Transverse colon (tissue), 4 donors: ENCODE data around the gene SENP8. TPM values are rescaled to one million over a fixed set of nuclear protein-coding genes. Genes with fewer than 3 reads are reported as not detected.
A peak's percentile ranks its signal among the peaks of the same experiment; 100 is the strongest.

Experiments used
- DNase-seq: peaks from one replicate; pipeline ENCODE4 v3.0.0-alpha.2; 2019
- H3K27ac ChIP-seq, 4 donors: fragments of 200-600 bp; sonication (generic); 2 replicates each; pipeline ENCODE4 v1.5.1; 2016 to 2018; ENCODE audit warnings: inconsistent platforms in 4 of 4
- H3K27me3 ChIP-seq: fragments of 200-600 bp; sonication (generic); 2 replicates; pipeline ENCODE4 v1.5.1; 2017; ENCODE audit warnings: inconsistent platforms
- H3K36me3 ChIP-seq, 4 donors: fragments of 200-600 bp; sonication (generic); 2 replicates each; pipeline ENCODE4 v1.5.1; 2017 to 2019; ENCODE audit warnings: inconsistent platforms in 4 of 4
- H3K4me1 ChIP-seq, 4 donors: fragments of 200-600 bp; sonication (generic); 2 replicates each; pipeline ENCODE4 v1.5.1; 2017 to 2020; ENCODE audit warnings: inconsistent platforms in 4 of 4
- H3K4me3 ChIP-seq, 4 donors: fragments of 200-600 bp; sonication (generic); 1 replicate in 1 of 4; 2 replicates in 3 of 4; pipeline versions ENCODE4 v1.5.1 to v1.6.1; 2017 to 2019; ENCODE audit warnings: inconsistent platforms in 4 of 4
- H3K9me3 ChIP-seq, 2 donors: fragments of 200-600 bp; sonication (generic); 2 replicates each; pipeline ENCODE4 v1.5.1; 2017 to 2019; ENCODE audit warnings: inconsistent platforms in 2 of 2
- CTCF ChIP-seq, 5 experiments: fragments of 200-600 bp in 3 of 5; fragments of 450-650 bp in 2 of 5; sonication (generic) in 3 of 5; IDR thresholded peaks; 1 replicate in 2 of 5; 2 replicates in 3 of 5; pipeline ENCODE4 v1.5.1; 2016 to 2017; ENCODE audit warnings: antibody characterized with exemption in 5 of 5, inconsistent platforms in 3 of 5, mild to moderate bottlenecking in 2 of 5, moderate library complexity in 1 of 5
- EP300 ChIP-seq: sonication (generic); formaldehyde crosslinking; IDR thresholded peaks from one replicate; pipeline ENCODE4 v1.6.1; 2017; ENCODE audit warnings: antibody characterized with exemption, low read depth
- POLR2A ChIP-seq: fragments of 450-650 bp; IDR thresholded peaks from one replicate; pipeline ENCODE4 v1.6.1; 2016; ENCODE audit warnings: antibody characterized with exemption, mild to moderate bottlenecking, moderate library complexity
- POLR2AphosphoS5 ChIP-seq, 3 donors: sonication (generic); formaldehyde crosslinking; IDR thresholded peaks; one replicate each; pipeline ENCODE4 v1.6.1; 2016; ENCODE audit warnings: antibody characterized with exemption in 3 of 3
- WGBS, 2 donors: methylation state at CpG; one replicate each; pipeline ENCODE4 v1.1.5; 2018; ENCODE audit warnings: low coverage in 1 of 2; 5-methylcytosine and 5-hydroxymethylcytosine counted together
- in situ Hi-C, 4 donors: fragments of 200-750 bp; cut with MboI; loops; one replicate each; pipeline versions ENCODE4 v1.15.0 to v1.15.1; 2017; ENCODE audit warnings: low sequenced_read_pairs in 3 of 4, low pct_ligation_motif_present in 1 of 4, low pct_unique_long_range_greater_than_20kb in 1 of 4
- intact Hi-C: fragments of 100-400 bp; cut with DNase I; formaldehyde crosslinking; loops from one replicate; pipeline ENCODE4 v1.15.1; 2023; ENCODE audit warnings: low total_unique reads
- total RNA-seq, 4 donors: library from RNA; depleted of rRNA; stranded (reverse); fragments of >200 nt; gene quantifications; one replicate each; pipeline ENCODE4 v1.1.0, GENCODE V29; 2016

The SENP8 gene
- total RNA-seq, 4 donors from 2014 or later, result 2.3 to 3.8 (median 2.5) TPM

GRCh38 chr15:72127724-72128322 is 9.6 kb downstream of the SENP8 start:
- in situ Hi-C loops (no loop called here), intact Hi-C loops (no loop called here)
- Histone ChIP-seq H3K36me3 (no peaks in the 10 kb centered on the region), H3K27me3 (no peaks in the 10 kb centered on the region), H3K27ac (no peak overlapping the region), H3K4me1 (no peaks in the 10 kb centered on the region), H3K9me3 (no peaks in the 10 kb centered on the region), H3K4me3 (no peak overlapping the region)
- DNase-seq, result no peak
- TF ChIP-seq EP300 (no peak), POLR2A (no peak), POLR2AphosphoS5 (IDR thresholded peaks at IDR 0.05) (no peak), CTCF (IDR thresholded peaks at IDR 0.05) (no peak)
- WGBS, 2 donors, result 45 to 68% methylated on average over 2 of the region's 2 CpGs

DNA sequence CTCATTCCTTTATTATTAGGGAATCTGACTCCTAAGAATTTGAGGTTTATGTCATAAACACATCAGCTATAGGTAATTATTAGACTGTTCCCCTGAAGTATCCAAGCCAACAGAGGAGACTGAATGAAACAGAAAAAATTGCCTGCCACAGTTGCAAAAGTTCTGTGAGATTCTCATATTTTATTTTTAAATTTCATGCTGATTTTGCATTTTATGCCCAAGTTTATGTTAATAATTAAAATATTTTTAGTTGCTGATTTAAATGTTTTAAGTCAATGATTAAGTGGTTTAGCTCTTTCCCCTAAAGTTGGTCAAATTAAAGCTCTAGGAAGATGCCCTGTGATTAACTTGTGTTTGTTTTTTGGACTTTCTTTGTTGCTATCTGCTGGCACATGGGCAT is 10.2 kb downstream of the SENP8 start:
- no peaks in the 10 kb centered on the region for H3K36me3 ChIP-seq
- TF ChIP-seq CTCF (IDR thresholded peaks at IDR 0.05) (no peak), POLR2A (no peak), EP300 (no peak), POLR2AphosphoS5 (IDR thresholded peaks at IDR 0.05) (no peak)
- no peaks in the 10 kb centered on the region for H3K9me3 ChIP-seq
- DNase-seq, result no peak
- in situ Hi-C loops (no loop called here), intact Hi-C loops (no loop called here)
- H3K27ac ChIP-seq, result no peak overlapping the region
- H3K4me3 ChIP-seq, result no peak overlapping the region
- H3K27me3 ChIP-seq, result no peaks in the 10 kb centered on the region
- H3K4me1 ChIP-seq, result no peaks in the 10 kb centered on the region

DNA sequence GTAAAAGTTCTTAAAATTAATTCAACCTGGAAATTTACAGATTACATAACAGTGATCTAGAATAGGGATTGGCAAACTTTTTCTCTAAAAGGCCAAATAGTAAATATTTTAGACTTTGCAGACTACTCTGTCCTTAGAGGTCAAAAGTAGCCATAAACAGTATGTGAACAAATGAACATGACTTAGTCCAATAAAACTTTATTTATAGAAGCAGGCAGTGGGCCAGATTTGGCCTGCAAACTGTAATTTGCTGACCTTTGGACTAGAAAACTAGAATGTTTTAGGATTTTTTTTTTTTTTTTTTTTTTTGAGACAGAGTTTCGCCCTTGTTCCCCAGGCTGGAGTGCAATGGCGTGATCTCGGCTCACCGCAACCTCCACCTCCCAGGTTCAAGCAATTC is 12.1 kb downstream of the SENP8 start:
- Histone ChIP-seq H3K9me3 (no peaks in the 10 kb centered on the region), H3K4me3 (no peak overlapping the region), H3K36me3 (no peaks in the 10 kb centered on the region), H3K27ac (no peak overlapping the region), H3K27me3 (no peaks in the 10 kb centered on the region), H3K4me1 (peaks cover 0 to 2% (median under 1%) of the 10 kb centered on the region in 4 donors)
- DNase-seq, result peak; percentile 12
- in situ Hi-C loops, result no loop called here
- WGBS, 2 donors, result 82 to 100% methylated on average over 1 to 4 of the region's 4 CpGs
- TF ChIP-seq POLR2AphosphoS5 (IDR thresholded peaks at IDR 0.05) (no peak), POLR2A (no peak)
- intact Hi-C loops, result no loop called here

DNA sequence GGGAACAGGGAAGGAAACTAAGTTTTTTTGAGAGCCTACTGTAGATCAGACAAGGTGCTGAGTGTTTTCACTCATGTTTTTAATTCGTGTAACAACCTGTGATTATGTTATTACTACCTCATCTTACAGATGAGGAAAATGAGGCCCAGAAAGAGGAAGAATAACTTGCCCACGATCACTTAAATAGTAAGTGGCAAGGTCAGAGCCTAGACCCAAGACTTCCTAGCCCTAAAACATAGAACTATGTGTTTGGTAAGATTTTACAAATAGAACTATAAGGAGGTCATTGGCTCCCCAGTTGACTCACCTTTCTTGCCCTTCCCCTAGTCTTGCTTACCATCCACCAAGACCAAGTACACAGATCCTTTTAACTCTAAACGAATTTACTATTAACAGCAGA is 13.7 kb downstream of the SENP8 start:
- Histone ChIP-seq H3K27me3 (no peaks in the 10 kb centered on the region), H3K9me3 (no peaks in the 10 kb centered on the region), H3K36me3 (no peaks in the 10 kb centered on the region), H3K27ac (no peak overlapping the region), H3K4me1 (peaks cover 0 to 18% (median 12%) of the 10 kb centered on the region in 4 donors), H3K4me3 (no peak overlapping the region)
- in situ Hi-C loops, result no loop called here
- WGBS, 2 donors, result 59 to 66% methylated on average over 3 of the region's 3 CpGs
- intact Hi-C loops, result no loop called here
- DNase-seq, result no peak
- TF ChIP-seq CTCF (IDR thresholded peaks at IDR 0.05) (no peak), EP300 (no peak), POLR2AphosphoS5 (IDR thresholded peaks at IDR 0.05) (no peak), POLR2A (no peak)

GRCh38 chr15:72133211-72133610 is 15.0 kb downstream of the SENP8 start:
- no peak for DNase-seq
- Histone ChIP-seq H3K4me1 (peaks cover 0 to 23% (median 14%) of the 10 kb centered on the region in 4 donors), H3K27ac (no peak overlapping the region), H3K36me3 (no peaks in the 10 kb centered on the region), H3K4me3 (no peak overlapping the region), H3K9me3 (no peaks in the 10 kb centered on the region), H3K27me3 (no peaks in the 10 kb centered on the region)
- in situ Hi-C loops (no loop called here), intact Hi-C loops (no loop called here)
- TF ChIP-seq CTCF (IDR thresholded peaks at IDR 0.05), result no peak
- TF ChIP-seq POLR2AphosphoS5 (IDR thresholded peaks at IDR 0.05), result no peak
- no peak for TF ChIP-seq POLR2A
- no peak for TF ChIP-seq EP300
- 92 to 97% methylated on average over 1 of the region's 1 CpG for WGBS, 2 donors
